K562 (cell line): ENCODE results near the gene PTGIR. TPM values are rescaled to one million over a fixed set of nuclear protein-coding genes. Genes with fewer than 3 reads are reported as not detected.

Experiments
- ATAC-seq: fragments of 200-7000 bp; cut with Tn5 transposase; 3 replicates; pipeline ENCODE4 v1.9.1; 2020; ENCODE audit warnings: moderate library complexity
- BruUV-seq: library from RNA; stranded (reverse); fragments of 400-500 nt; replicated peaks from 2 replicates; lab custom pipeline; 2021; lab: Mats Ljungman, UMichigan
- CTCF ChIA-PET: fragments of 300-600 bp; formaldehyde crosslinking; extraction: SDS; loops from one replicate; lab custom pipeline; 2021; ENCODE audit warnings: low intra/inter-chr PET ratio; lab: Yijun Ruan, JAX
- POLR2A ChIA-PET: fragments of 300-600, 350-650 bp; sonication (Branson Sonifier 250); formaldehyde crosslinking; extraction: SDS; loops from one replicate; lab custom pipeline; 2021; ENCODE audit warnings: antibody characterized with exemption, inconsistent platforms; lab: Yijun Ruan, JAX
- DNase-seq, 4 experiments: peaks; one replicate each; pipeline versions ENCODE4 v3.0.0 to v3.0.0-alpha.2; 2011 to 2018; ENCODE audit warnings: low spot score in 3 of 4, mixed read lengths in 3 of 4; ENCODE audit errors: extremely low read depth in 1 of 4
- FAIRE-seq: peaks from 2 replicates; lab custom pipeline; 2011; peaks lifted over from hg19 to GRCh38; lab: Jason Lieb, UNC
- H2AFZ ChIP-seq: 2 replicates; pipeline ENCODE4 v1.6.0; 2011; ENCODE audit warnings: low read depth, low read length, control low read depth, inconsistent platforms
- H3K27ac ChIP-seq: fragments of 200-600 bp; 3 replicates; pipeline ENCODE4 v1.8.0; 2011; ENCODE audit warnings: low read depth, mild to moderate bottlenecking, control low read depth, inconsistent platforms, low read length, moderate library complexity, mixed read lengths; ENCODE audit errors: extremely low read depth
- H3K27me3 ChIP-seq, 2 experiments: fragments of 300-600 bp in 1 of 2; 2 replicates in 1 of 2; 3 replicates in 1 of 2; pipeline versions ENCODE4 v1.6.0 to v1.8.0; 2011; ENCODE audit warnings: inconsistent platforms in 2 of 2, low read length in 2 of 2, mild to moderate bottlenecking in 1 of 2, mixed read lengths in 1 of 2, moderate library complexity in 1 of 2; ENCODE audit not compliant: control insufficient read depth in 2 of 2, insufficient read depth in 2 of 2
- H3K36me3 ChIP-seq: fragments of 300-600 bp; 3 replicates; pipeline ENCODE4 v1.8.0; 2011; ENCODE audit warnings: mild to moderate bottlenecking, low read length, inconsistent platforms; ENCODE audit not compliant: control insufficient read depth, insufficient read depth
- H3K4me1 ChIP-seq, 2 experiments: fragments of 200-600 bp in 1 of 2; replicated peaks in 1 of 2; 2 replicates in 1 of 2; 3 replicates in 1 of 2; pipeline versions ENCODE4 v1.5.1 to v1.8.0; 2011; ENCODE audit warnings: inconsistent platforms in 2 of 2, low read length in 2 of 2, mild to moderate bottlenecking in 1 of 2, mixed read lengths in 1 of 2, moderate library complexity in 1 of 2; ENCODE audit not compliant: control insufficient read depth in 2 of 2, insufficient read depth in 2 of 2
- H3K4me2 ChIP-seq: 2 replicates; pipeline ENCODE4 v1.6.1; 2011; ENCODE audit warnings: low read length, control low read depth, inconsistent platforms, mixed read lengths; ENCODE audit not compliant: insufficient read depth
- H3K4me3 ChIP-seq: fragments of 200-600 bp; sonication (generic), shearing (Covaris generic); 2 replicates; pipeline ENCODE4 v1.5.1; 2016; ENCODE audit warnings: control low read depth, inconsistent platforms
- H3K79me2 ChIP-seq: fragments of 200-600 bp; 3 replicates; pipeline ENCODE4 v1.8.0; 2011; ENCODE audit warnings: low read length, inconsistent platforms; ENCODE audit not compliant: control insufficient read depth, insufficient read depth
- H3K9ac ChIP-seq, 2 experiments: 2 replicates each; pipeline versions ENCODE4 v1.6.0 to v1.6.1; 2011; ENCODE audit warnings: low read depth in 2 of 2, low read length in 2 of 2, control low read depth in 1 of 2, inconsistent platforms in 1 of 2, mild to moderate bottlenecking in 1 of 2, mixed read lengths in 1 of 2; ENCODE audit not compliant: insufficient read depth in 1 of 2
- H3K9me1 ChIP-seq: one replicate; pipeline ENCODE4 v1.6.0; 2011; ENCODE audit warnings: inconsistent platforms, mild to moderate bottlenecking, low read length, moderate library complexity; ENCODE audit not compliant: control insufficient read depth, insufficient read depth
- H3K9me3 ChIP-seq: replicated peaks from 2 replicates; pipeline ENCODE4 v1.5.1; 2011; ENCODE audit warnings: low read depth, low read length, inconsistent platforms; ENCODE audit not compliant: control insufficient read depth, insufficient read depth
- H4K20me1 ChIP-seq: replicated peaks from 2 replicates; pipeline ENCODE4 v1.6.1; 2011; ENCODE audit warnings: low read length, inconsistent platforms, mixed read lengths; ENCODE audit not compliant: control insufficient read depth, insufficient read depth
- ARID4B ChIP-seq: sonication (generic); formaldehyde crosslinking; IDR thresholded peaks from 2 replicates; pipeline ENCODE4 v1.8.0; 2022; ENCODE audit warnings: mild to moderate bottlenecking, missing genetic modification reagents
- BCOR ChIP-seq: fragments of 450-650 bp; IDR thresholded peaks from 2 replicates; pipeline ENCODE4 v1.6.1; 2016
- CTCFL ChIP-seq: IDR thresholded peaks from 2 replicates; pipeline ENCODE4 v1.6.1; 2011; ENCODE audit warnings: borderline replicate concordance, low read depth, mild to moderate bottlenecking, moderate library complexity, low read length; ENCODE audit not compliant: insufficient read depth, poor library complexity, severe bottlenecking
- DPF2 ChIP-seq: fragments of 450-650 bp; IDR thresholded peaks from 2 replicates; pipeline ENCODE4 v1.6.1; 2016
- EHMT2 ChIP-seq: fragments of 450-650 bp; IDR thresholded peaks from 2 replicates; pipeline ENCODE4 v1.6.1; 2018; ENCODE audit warnings: antibody characterized with exemption
- HOXB6 ChIP-seq: fragments of 250-450 bp; sonication (Bioruptor Pico); IDR thresholded peaks from 2 replicates; pipeline ENCODE4 v1.5.1; 2022; ENCODE audit warnings: mild to moderate bottlenecking, borderline replicate concordance
- NBN ChIP-seq: fragments of 450-650 bp; IDR thresholded peaks from 2 replicates; pipeline ENCODE4 v1.6.1; 2016; ENCODE audit warnings: low read depth, mild to moderate bottlenecking
- PKNOX1 ChIP-seq: fragments of 450-650 bp; IDR thresholded peaks from 2 replicates; pipeline ENCODE4 v1.6.1; 2016
- SNAPC5 ChIP-seq: fragments of 250-450 bp; sonication (Bioruptor Pico); IDR thresholded peaks from 2 replicates; pipeline ENCODE4 v1.8.0; 2021; ENCODE audit warnings: moderate library complexity, mild to moderate bottlenecking, inconsistent platforms
- ZBTB7A ChIP-seq: IDR thresholded peaks from 2 replicates; pipeline ENCODE4 v1.6.1; 2011; ENCODE audit warnings: low read depth, mild to moderate bottlenecking, low read length, moderate library complexity, borderline replicate concordance; ENCODE audit not compliant: control insufficient read depth
- ZNF124 ChIP-seq: sonication (generic); formaldehyde crosslinking; IDR thresholded peaks from 2 replicates; pipeline ENCODE4 v1.8.1; 2022; ENCODE audit warnings: missing genetic modification reagents
- ZNF24 ChIP-seq: fragments of 450-650 bp; IDR thresholded peaks from 2 replicates; pipeline ENCODE4 v1.6.1; 2016
- WGBS: fragments of 100-300 bp; shearing (Covaris generic); methylation state at CpG from one replicate; pipeline ENCODE4 v1.1.6; 2016; ENCODE audit warnings: low coverage, mixed read lengths; ENCODE audit not compliant: insufficient coverage; ENCODE audit errors: missing lambda C conversion rate; 5-methylcytosine and 5-hydroxymethylcytosine counted together
- in situ Hi-C: fragments of 300-500 bp; cut with MboI; formaldehyde crosslinking; loops from 4 replicates; pipeline ENCODE4 v1.15.0; 2018; ENCODE audit warnings: inconsistent platforms, mixed read lengths
- intact Hi-C: fragments of 100-400 bp; cut with micrococcal nuclease; formaldehyde crosslinking; loops from 2 replicates; pipeline ENCODE4 v1.14.2; 2022
- polyA plus RNA-seq, 8 experiments: library from polyadenylated mRNA; depleted of rRNA in 4 of 8; stranded (reverse) in 5 of 8; unstranded in 3 of 8; fragments of >200 nt; fragmentation: Nextera tagmentation in 2 of 8; fragmentation: Illumina TruSeq in 1 of 8; extraction: Ambion mirVana in 2 of 8; extraction: Trizol in 1 of 8; gene quantifications; 2 replicates each; pipeline versions ENCODE4 v1.2.1 to v1.2.3, GENCODE V29; 2011 to 2014; ENCODE audit warnings: inconsistent platforms in 1 of 8, missing spikeins in 1 of 8
- total RNA-seq, 7 experiments: library from RNA; depleted of rRNA in 6 of 7; stranded (reverse); fragments of >200 nt in 6 of 7; fragmentation: Illumina TruSeq in 2 of 7; extraction: Trizol in 2 of 7; gene quantifications; 2 replicates each; pipeline versions ENCODE4 v1.2.1 to v1.2.3, GENCODE V29; 2011 to 2021; ENCODE audit warnings: low replicate concordance in 1 of 7

PTGIR gene
- total and polyA plus RNA-seq, 9 of the 15 experiments (the other 6 are each of a cell fraction or from before 2014, with no cell fraction given) = 0.11 to 3.4 (median 1.1) TPM; not detected in 1

GRCh38 chr19:46635920-46636761, 11.3 kb upstream of the PTGIR start, which contains the start of gene GNG8:
Gene GNG8, minus strand, starts transcription at chr19:46636202. Its CDS starts 1,520 bp downstream, at chr19:46634682.
- Histone ChIP-seq H2AFZ (peak within 1 kb of the TSS; percentile 52), H3K27ac (no peak within 1 kb of the TSS; the same call in 2 of the 3 replicates), H3K4me2 (peak within 1 kb of the TSS; percentile 56), H3K9me3 (no peaks in the 10 kb centered on the region), H3K9me1 (no peaks in the 10 kb centered on the region), H3K27me3 (no peaks in the 10 kb centered on the region), H3K9ac (peak within 1 kb of the TSS in 1 of 2 experiments; percentile 50; a peak in 2 of 4 replicates), H3K36me3 (no peaks in the 10 kb centered on the region), H3K4me1 (peaks cover 28 to 62% of the 10 kb centered on the region in 2 experiments), H3K4me3 (no peak within 1 kb of the TSS), H4K20me1 (no peaks in the 10 kb centered on the region), H3K79me2 (no peaks in the 10 kb centered on the region)
- POLR2A ChIA-PET = no interaction called here
- DNase-seq (peak; percentile 54 to 80 (median 72)), FAIRE-seq (no peak), ATAC-seq (no peak)
- CTCF ChIA-PET = interaction anchor here (0.7 kb wide), 1 partner anchor 86 kb away, joined by 6 read pairs; no protein-coding TSS in a partner anchor
- BruUV-seq = no TSS peak
- intact Hi-C loops = no loop called here
- in situ Hi-C loops = no loop called here
- 11% methylated on average over 26 of the region's 34 CpGs for WGBS
- TF ChIP-seq SNAPC5 (CRISPR knock-in tag) (no peak), ZNF24 (peak; percentile 98), ARID4B (CRISPR knock-in tag) (no peak), BCOR (peak; percentile 54), HOXB6 (CRISPR knock-in tag) (no peak), DPF2 (0 out of 2 replicates have a peak, but pooled peaks have one; percentile 19), ZNF124 (CRISPR knock-in tag) (no peak), CTCFL (no peak), ZBTB7A (peak; percentile 36; the same call in 1 of the 2 replicates), NBN (0 out of 2 replicates have a peak, but pooled peaks have one; percentile 18), PKNOX1 (peak; percentile 16; the same call in 1 of the 2 replicates), EHMT2 (0 out of 2 replicates have a peak, but pooled peaks have one; percentile 35)
